Measurements from ENCODE around the gene RASGRP1.

The RASGRP1 gene

GRCh38 chr15:38565287-38565670, 665 bp upstream of the RASGRP1 start:
- no peak for DNase-seq (ENCODE audit: low spot score)

GRCh38 chr15:38563723-38564519, 693 bp downstream of the RASGRP1 start:
- DNase-seq (ENCODE audit: low spot score), result no peak

GRCh38 chr15:38562278-38562677, 2.3 kb downstream of the RASGRP1 start:
- no peak for DNase-seq (ENCODE audit: low spot score)

- DNase-seq (ENCODE audit: low spot score), result no peak
Observed at GRCh38 chr15:38560456-38560926, 4.1 kb downstream of the RASGRP1 start.

- no peak for DNase-seq (ENCODE audit: low spot score)
Observed at GRCh38 chr15:38559636-38560307, 4.8 kb downstream of the RASGRP1 start.

GRCh38 chr15:38559131-38559530, 5.5 kb downstream of the RASGRP1 start:
- no peak for DNase-seq (ENCODE audit: low spot score)

- DNase-seq (ENCODE audit: low spot score), result no peak
Observed at GRCh38 chr15:38558372-38559059, 6.1 kb downstream of the RASGRP1 start.

- DNase-seq (ENCODE audit: low spot score), result no peak
Observed at GRCh38 chr15:38557921-38558320, 6.7 kb downstream of the RASGRP1 start.

- DNase-seq (ENCODE audit: low spot score), result no peak
Observed at GRCh38 chr15:38555686-38556334, 8.8 kb downstream of the RASGRP1 start.

- DNase-seq (ENCODE audit: low spot score), result no peak
Observed at GRCh38 chr15:38554354-38554753, 10.3 kb downstream of the RASGRP1 start.

GRCh38 chr15:38553071-38553470, 11.5 kb downstream of the RASGRP1 start:
- no peak for DNase-seq (ENCODE audit: low spot score)

- DNase-seq (ENCODE audit: low spot score), result no peak
Observed at GRCh38 chr15:38551720-38552648, 12.6 kb downstream of the RASGRP1 start.

GRCh38 chr15:38549222-38549621, 15.4 kb downstream of the RASGRP1 start:
- no peak for DNase-seq (ENCODE audit: low spot score)

GRCh38 chr15:38547255-38547997, 17.2 kb downstream of the RASGRP1 start:
- no peak for DNase-seq (ENCODE audit: low spot score)

GRCh38 chr15:38545179-38545578, 19.4 kb downstream of the RASGRP1 start:
- peak; percentile 66 for DNase-seq (ENCODE audit: low spot score)

- no peak for DNase-seq (ENCODE audit: low spot score)
Observed at GRCh38 chr15:38541026-38541425, 23.6 kb downstream of the RASGRP1 start.

GRCh38 chr15:38540510-38540909, 24.1 kb downstream of the RASGRP1 start:
- DNase-seq (ENCODE audit: low spot score), result no peak

GRCh38 chr15:38539008-38539343, 25.6 kb downstream of the RASGRP1 start:
- no peak for DNase-seq (ENCODE audit: low spot score)

- no peak for DNase-seq (ENCODE audit: low spot score)
Observed at GRCh38 chr15:38538328-38539007, 26.1 kb downstream of the RASGRP1 start.

- no peak for DNase-seq (ENCODE audit: low spot score)
Observed at GRCh38 chr15:38536201-38536676, 28.4 kb downstream of the RASGRP1 start.

Measured in COLO829 (cell line).